AG08395 (cell line): ENCODE measurements around the gene MYO3B.
A peak's percentile ranks its signal among the peaks of the same experiment; 100 is the strongest.

Source experiments
- DNase-seq: peaks from one replicate; pipeline ENCODE4 v3.0.0; 2012; ENCODE audit warnings: mixed read lengths, low spot score

MYO3B gene

GRCh38 chr2:170371231-170371998 is 193.5 kb downstream of the MYO3B start:
- no peak for DNase-seq

GRCh38 chr2:170375192-170375591 is 197.2 kb downstream of the MYO3B start:
- no peak for DNase-seq

- no peak for DNase-seq
Measured at GRCh38 chr2:170377500-170378207, 199.7 kb downstream of the MYO3B start.

- DNase-seq, result no peak
Measured at GRCh38 chr2:170380267-170380666, 202.3 kb downstream of the MYO3B start.

GRCh38 chr2:170381678-170382077 is 203.7 kb downstream of the MYO3B start:
- no peak for DNase-seq

GRCh38 chr2:170386554-170386953 is 208.6 kb downstream of the MYO3B start:
- DNase-seq, result no peak

GRCh38 chr2:170391018-170391417 is 213.1 kb downstream of the MYO3B start:
- no peak for DNase-seq

GRCh38 chr2:170391697-170392096 is 213.8 kb downstream of the MYO3B start:
- no peak for DNase-seq

GRCh38 chr2:170393861-170394498 is 216.0 kb downstream of the MYO3B start:
- no peak for DNase-seq

GRCh38 chr2:170394641-170395387 is 216.9 kb downstream of the MYO3B start:
- DNase-seq, result no peak

- DNase-seq, result peak; percentile 26
Measured at GRCh38 chr2:170396799-170397459, 219.0 kb downstream of the MYO3B start.

GRCh38 chr2:170401187-170401586 is 223.2 kb downstream of the MYO3B start:
- no peak for DNase-seq

GRCh38 chr2:170404846-170405245 is 226.9 kb downstream of the MYO3B start:
- no peak for DNase-seq

GRCh38 chr2:170405326-170405725 is 227.4 kb downstream of the MYO3B start:
- no peak for DNase-seq

- DNase-seq, result no peak
Measured at GRCh38 chr2:170408461-170409163, 230.7 kb downstream of the MYO3B start.

- peak; percentile 65 for DNase-seq
Measured at GRCh38 chr2:170409164-170409535, 231.2 kb downstream of the MYO3B start.

- no peak for DNase-seq
Measured at GRCh38 chr2:170411660-170412059, 233.7 kb downstream of the MYO3B start.

- no peak for DNase-seq
Measured at GRCh38 chr2:170420961-170421687, 243.2 kb downstream of the MYO3B start.

- DNase-seq, result no peak
Measured at GRCh38 chr2:170423919-170424318, 246.0 kb downstream of the MYO3B start.

- peak; percentile 35 for DNase-seq
Measured at GRCh38 chr2:170425281-170425751, 247.4 kb downstream of the MYO3B start.
